Neural cell (in vitro differentiated cells): Measurements from ENCODE around the gene IDH3B.

Experiments used
- CTCF ChIP-seq: fragments of 450-650 bp; IDR thresholded peaks from 2 replicates; pipeline ENCODE4 v1.5.1; 2014; ENCODE audit warnings: antibody characterized with exemption, mild to moderate bottlenecking, moderate library complexity; ENCODE audit not compliant: poor library complexity, severe bottlenecking
- EP300 ChIP-seq: fragments of 450-650 bp; conservative IDR thresholded peaks from 2 replicates; pipeline ENCODE4 v1.6.1; 2014; ENCODE audit warnings: antibody characterized with exemption, mild to moderate bottlenecking, moderate library complexity; ENCODE audit not compliant: poor library complexity, severe bottlenecking
- MXI1 ChIP-seq: fragments of 450-650 bp; conservative IDR thresholded peaks from 2 replicates; pipeline ENCODE4 v1.6.1; 2014; ENCODE audit warnings: antibody characterized with exemption, mild to moderate bottlenecking; ENCODE audit not compliant: poor library complexity, severe bottlenecking
- POLR2AphosphoS5 ChIP-seq: IDR thresholded peaks from 2 replicates; pipeline ENCODE4 v1.6.1; 2012
- REST ChIP-seq: IDR thresholded peaks from 2 replicates; pipeline ENCODE4 v1.6.1; 2012; ENCODE audit warnings: borderline replicate concordance

DNA sequence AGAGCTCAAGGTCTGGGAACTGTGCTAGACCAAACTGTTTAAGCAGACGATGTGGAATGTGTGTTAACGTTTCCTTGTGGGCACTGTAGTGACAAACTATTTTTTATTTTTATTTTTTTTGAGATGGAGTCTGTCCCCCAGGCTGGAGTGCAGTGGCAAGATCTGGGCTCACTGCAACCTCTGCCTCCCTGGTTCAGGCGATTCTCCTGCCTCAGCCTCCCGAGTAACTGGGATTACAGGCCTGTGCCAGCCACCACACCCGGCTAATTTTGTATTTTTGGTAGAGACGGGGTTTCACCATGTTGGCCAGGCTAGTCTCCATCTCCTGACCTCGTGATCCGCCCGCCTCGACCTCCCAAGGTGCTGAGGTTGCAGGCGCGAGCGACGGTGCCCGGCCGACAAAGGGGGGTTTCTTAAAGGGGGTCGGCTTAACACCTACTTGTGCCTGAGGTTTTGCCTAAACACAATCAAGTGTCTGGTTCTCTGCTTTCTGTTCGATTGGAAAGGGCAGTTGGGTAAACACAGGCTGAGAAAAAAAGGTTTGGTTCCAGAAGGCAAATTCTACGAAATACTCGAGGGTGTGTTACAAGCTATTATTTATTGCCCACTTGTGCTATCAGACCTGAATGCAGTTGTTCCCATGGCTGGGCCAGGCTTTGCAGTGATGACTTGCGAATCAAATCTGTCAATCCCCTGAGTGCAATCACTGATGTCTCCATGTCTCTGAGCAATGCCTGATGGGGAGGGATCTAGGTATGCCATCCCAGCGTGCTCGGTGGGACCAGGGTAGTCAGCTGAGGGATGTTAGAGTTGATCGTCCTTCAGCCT, 10.2 kb downstream of the IDH3B start:
- TF ChIP-seq CTCF (no peak), EP300 (no peak), POLR2AphosphoS5 (no peak), REST (no peak), MXI1 (no peak)
